GM19455 (cell line): ENCODE data around the gene FGF3.

Experiments used
- ATAC-seq: cut with Tn5 transposase; IDR thresholded peaks from one replicate; pipeline ENCODE4 v1.9.1; 2021; ENCODE audit not compliant: unreplicated experiment

The FGF3 gene

GRCh38 chr11:69844396-69844795 lies 25.2 kb upstream of the FGF3 start:
- ATAC-seq = no peak

- ATAC-seq = no peak
Observed at GRCh38 chr11:69843529-69843921, 24.3 kb upstream of the FGF3 start.

GRCh38 chr11:69842746-69843528 lies 23.7 kb upstream of the FGF3 start:
- ATAC-seq = no peak

GRCh38 chr11:69841859-69842698 lies 22.9 kb upstream of the FGF3 start:
- no peak for ATAC-seq

GRCh38 chr11:69841170-69841858 lies 22.1 kb upstream of the FGF3 start:
- ATAC-seq = no peak

- no peak for ATAC-seq
Observed at GRCh38 chr11:69840371-69841169, 21.4 kb upstream of the FGF3 start.

- ATAC-seq = no peak
Observed at GRCh38 chr11:69839516-69839915, 20.3 kb upstream of the FGF3 start.

- ATAC-seq = no peak
Observed at GRCh38 chr11:69837791-69838190, 18.6 kb upstream of the FGF3 start.

GRCh38 chr11:69836401-69836800 lies 17.2 kb upstream of the FGF3 start:
- no peak for ATAC-seq

GRCh38 chr11:69834811-69835800 lies 15.9 kb upstream of the FGF3 start:
- ATAC-seq = no peak

GRCh38 chr11:69834251-69834650 lies 15.0 kb upstream of the FGF3 start:
- ATAC-seq = no peak

GRCh38 chr11:69832561-69833413 lies 13.6 kb upstream of the FGF3 start:
- ATAC-seq = no peak

GRCh38 chr11:69831985-69832384 lies 12.8 kb upstream of the FGF3 start:
- ATAC-seq = no peak

GRCh38 chr11:69830086-69830485 lies 10.9 kb upstream of the FGF3 start:
- no peak for ATAC-seq

- no peak for ATAC-seq
Observed at GRCh38 chr11:69828971-69829344, 9.7 kb upstream of the FGF3 start.

- ATAC-seq = no peak
Observed at GRCh38 chr11:69828276-69828970, 9.2 kb upstream of the FGF3 start.

GRCh38 chr11:69826773-69827172 lies 7.6 kb upstream of the FGF3 start:
- ATAC-seq = no peak

GRCh38 chr11:69825941-69826340 lies 6.7 kb upstream of the FGF3 start:
- ATAC-seq = no peak
